HEK293T (cell line): Measurements from ENCODE around the gene CSAG1.

ENCODE experiments used
- ARNT ChIP-seq: fragments of 450-650 bp; IDR thresholded peaks from 2 replicates; pipeline ENCODE4 v1.6.1; 2017; ENCODE audit warnings: mild to moderate bottlenecking
- BHLHE40 ChIP-seq: fragments of 450-650 bp; IDR thresholded peaks from 2 replicates; pipeline ENCODE4 v1.6.1; 2016; ENCODE audit warnings: mild to moderate bottlenecking, moderate library complexity, borderline replicate concordance
- ELF4 ChIP-seq: fragments of 450-650 bp; IDR thresholded peaks from 2 replicates; pipeline ENCODE4 v1.6.1; 2017; ENCODE audit warnings: antibody characterized with exemption
- FOXA1 ChIP-seq: fragments of 450-650 bp; IDR thresholded peaks from 2 replicates; pipeline ENCODE4 v1.6.1; 2016; ENCODE audit warnings: mild to moderate bottlenecking
- FOXK2 ChIP-seq: fragments of 450-650 bp; IDR thresholded peaks from 2 replicates; pipeline ENCODE4 v1.6.1; 2016; ENCODE audit warnings: mild to moderate bottlenecking
- FOXM1 ChIP-seq: fragments of 450-650 bp; IDR thresholded peaks from 2 replicates; pipeline ENCODE4 v1.6.1; 2017; ENCODE audit warnings: mild to moderate bottlenecking, borderline replicate concordance
- NFRKB ChIP-seq: fragments of 450-650 bp; IDR thresholded peaks from 2 replicates; pipeline ENCODE4 v1.6.1; 2016; ENCODE audit warnings: mild to moderate bottlenecking, moderate library complexity
- SP1 ChIP-seq: fragments of 450-650 bp; IDR thresholded peaks from 2 replicates; pipeline ENCODE4 v1.6.1; 2017
- SUZ12 ChIP-seq: fragments of 450-650 bp; IDR thresholded peaks from 2 replicates; pipeline ENCODE4 v1.6.1; 2016; ENCODE audit warnings: mild to moderate bottlenecking
- TARDBP ChIP-seq: fragments of 450-650 bp; IDR thresholded peaks from 2 replicates; pipeline ENCODE4 v1.6.1; 2016
- ZNF384 ChIP-seq: fragments of 450-650 bp; IDR thresholded peaks from 2 replicates; pipeline ENCODE4 v1.6.1; 2016
- TF ChIP-seq, protein P1 (sequence below): fragments of 450-650 bp; IDR thresholded peaks from 2 replicates; pipeline ENCODE4 v1.6.1; 2016

- TF ChIP-seq, protein P1, sequence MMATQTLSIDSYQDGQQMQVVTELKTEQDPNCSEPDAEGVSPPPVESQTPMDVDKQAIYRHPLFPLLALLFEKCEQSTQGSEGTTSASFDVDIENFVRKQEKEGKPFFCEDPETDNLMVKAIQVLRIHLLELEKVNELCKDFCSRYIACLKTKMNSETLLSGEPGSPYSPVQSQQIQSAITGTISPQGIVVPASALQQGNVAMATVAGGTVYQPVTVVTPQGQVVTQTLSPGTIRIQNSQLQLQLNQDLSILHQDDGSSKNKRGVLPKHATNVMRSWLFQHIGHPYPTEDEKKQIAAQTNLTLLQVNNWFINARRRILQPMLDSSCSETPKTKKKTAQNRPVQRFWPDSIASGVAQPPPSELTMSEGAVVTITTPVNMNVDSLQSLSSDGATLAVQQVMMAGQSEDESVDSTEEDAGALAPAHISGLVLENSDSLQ, result no peak
- no peak for TF ChIP-seq ELF4
- no peak for TF ChIP-seq BHLHE40
- TF ChIP-seq FOXK2, result no peak
- TF ChIP-seq FOXM1, result no peak
- no peak for TF ChIP-seq ZNF384
- no peak for TF ChIP-seq NFRKB
- TF ChIP-seq SUZ12, result no peak
- TF ChIP-seq ARNT, result no peak
- TF ChIP-seq SP1, result no peak
- TF ChIP-seq FOXA1, result no peak
- TF ChIP-seq TARDBP, result no peak
Observed at GRCh38 chrX:152735101-152735500, 1.6 kb upstream of the CSAG1 start.
